ENCODE results near the gene BCL2L13.

- TF ChIP-seq POLR2A (IDR thresholded peaks at IDR 0.05), result no peak
- TF ChIP-seq, protein P1, sequence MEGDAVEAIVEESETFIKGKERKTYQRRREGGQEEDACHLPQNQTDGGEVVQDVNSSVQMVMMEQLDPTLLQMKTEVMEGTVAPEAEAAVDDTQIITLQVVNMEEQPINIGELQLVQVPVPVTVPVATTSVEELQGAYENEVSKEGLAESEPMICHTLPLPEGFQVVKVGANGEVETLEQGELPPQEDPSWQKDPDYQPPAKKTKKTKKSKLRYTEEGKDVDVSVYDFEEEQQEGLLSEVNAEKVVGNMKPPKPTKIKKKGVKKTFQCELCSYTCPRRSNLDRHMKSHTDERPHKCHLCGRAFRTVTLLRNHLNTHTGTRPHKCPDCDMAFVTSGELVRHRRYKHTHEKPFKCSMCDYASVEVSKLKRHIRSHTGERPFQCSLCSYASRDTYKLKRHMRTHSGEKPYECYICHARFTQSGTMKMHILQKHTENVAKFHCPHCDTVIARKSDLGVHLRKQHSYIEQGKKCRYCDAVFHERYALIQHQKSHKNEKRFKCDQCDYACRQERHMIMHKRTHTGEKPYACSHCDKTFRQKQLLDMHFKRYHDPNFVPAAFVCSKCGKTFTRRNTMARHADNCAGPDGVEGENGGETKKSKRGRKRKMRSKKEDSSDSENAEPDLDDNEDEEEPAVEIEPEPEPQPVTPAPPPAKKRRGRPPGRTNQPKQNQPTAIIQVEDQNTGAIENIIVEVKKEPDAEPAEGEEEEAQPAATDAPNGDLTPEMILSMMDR (IDR thresholded peaks at IDR 0.05), result no peak
Observed at GRCh38 chr22:17706947-17707346, 68.4 kb downstream of the BCL2L13 start.

Measured in uterus (tissue), 2 donors.